ENCODE measurements around the gene TRIOBP.

TRIOBP gene

GRCh38 chr22:37657590-37658132, 39.2 kb upstream of the TRIOBP start:
- TF ChIP-seq, protein P1, sequence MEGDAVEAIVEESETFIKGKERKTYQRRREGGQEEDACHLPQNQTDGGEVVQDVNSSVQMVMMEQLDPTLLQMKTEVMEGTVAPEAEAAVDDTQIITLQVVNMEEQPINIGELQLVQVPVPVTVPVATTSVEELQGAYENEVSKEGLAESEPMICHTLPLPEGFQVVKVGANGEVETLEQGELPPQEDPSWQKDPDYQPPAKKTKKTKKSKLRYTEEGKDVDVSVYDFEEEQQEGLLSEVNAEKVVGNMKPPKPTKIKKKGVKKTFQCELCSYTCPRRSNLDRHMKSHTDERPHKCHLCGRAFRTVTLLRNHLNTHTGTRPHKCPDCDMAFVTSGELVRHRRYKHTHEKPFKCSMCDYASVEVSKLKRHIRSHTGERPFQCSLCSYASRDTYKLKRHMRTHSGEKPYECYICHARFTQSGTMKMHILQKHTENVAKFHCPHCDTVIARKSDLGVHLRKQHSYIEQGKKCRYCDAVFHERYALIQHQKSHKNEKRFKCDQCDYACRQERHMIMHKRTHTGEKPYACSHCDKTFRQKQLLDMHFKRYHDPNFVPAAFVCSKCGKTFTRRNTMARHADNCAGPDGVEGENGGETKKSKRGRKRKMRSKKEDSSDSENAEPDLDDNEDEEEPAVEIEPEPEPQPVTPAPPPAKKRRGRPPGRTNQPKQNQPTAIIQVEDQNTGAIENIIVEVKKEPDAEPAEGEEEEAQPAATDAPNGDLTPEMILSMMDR (IDR thresholded peaks at IDR 0.05), result no peak

DNA sequence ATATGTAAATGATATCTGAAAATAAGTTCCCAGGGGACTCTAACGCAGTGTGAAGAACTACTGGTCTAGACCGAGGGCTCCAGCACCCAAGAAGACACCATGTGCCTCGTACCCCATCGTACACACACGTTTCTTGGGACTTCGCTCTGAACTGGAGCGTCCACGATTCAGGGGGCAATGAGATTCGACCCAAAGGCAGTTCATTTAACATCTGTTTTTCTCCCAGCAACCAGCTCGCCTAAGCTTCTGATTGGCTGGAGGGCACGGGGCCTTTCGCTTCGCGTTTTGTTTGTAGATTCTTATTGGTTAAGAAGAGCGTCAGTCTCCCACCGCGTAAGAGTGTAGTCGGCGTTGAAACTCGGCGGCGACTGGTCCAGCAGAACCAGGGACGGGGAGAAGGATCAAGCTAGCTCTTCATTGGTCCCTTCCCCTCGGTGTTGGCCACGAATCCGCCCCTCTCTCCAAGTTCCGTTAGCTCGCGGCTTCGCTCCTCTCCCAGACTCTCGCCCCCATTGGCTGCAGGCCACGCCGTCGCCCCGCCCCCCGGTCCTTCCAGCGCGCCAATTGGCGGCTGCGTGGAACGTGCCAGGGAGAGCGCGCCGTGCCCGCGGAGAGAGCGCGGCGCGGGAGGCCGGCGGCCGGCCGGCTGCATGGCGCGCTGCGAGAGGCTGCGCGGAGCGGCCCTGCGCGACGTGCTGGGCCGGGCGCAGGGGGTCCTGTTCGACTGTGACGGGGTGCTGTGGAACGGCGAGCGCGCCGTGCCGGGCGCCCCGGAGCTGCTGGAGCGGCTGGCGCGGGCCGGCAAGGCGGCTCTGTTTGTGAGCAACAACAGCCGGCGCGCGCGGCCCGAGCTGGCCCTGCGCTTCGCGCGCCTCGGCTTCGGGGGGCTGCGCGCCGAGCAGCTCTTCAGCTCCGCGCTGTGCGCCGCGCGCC, 38.4 kb upstream of the TRIOBP start, which contains the start of gene PDXP:
Gene PDXP, plus strand, starts transcription at position 591 of the 933 bp plus-strand sequence. Its CDS starts 60 bp downstream, at position 651.
- TF ChIP-seq, protein P1 (IDR thresholded peaks at IDR 0.05), result no peak

GRCh38 chr22:37659066-37659896, 37.6 kb upstream of the TRIOBP start:
- TF ChIP-seq, protein P1 (IDR thresholded peaks at IDR 0.05), result no peak

- TF ChIP-seq, protein P1 (IDR thresholded peaks at IDR 0.05), result no peak
Observed at GRCh38 chr22:37659897-37660708, 36.7 kb upstream of the TRIOBP start.

DNA sequence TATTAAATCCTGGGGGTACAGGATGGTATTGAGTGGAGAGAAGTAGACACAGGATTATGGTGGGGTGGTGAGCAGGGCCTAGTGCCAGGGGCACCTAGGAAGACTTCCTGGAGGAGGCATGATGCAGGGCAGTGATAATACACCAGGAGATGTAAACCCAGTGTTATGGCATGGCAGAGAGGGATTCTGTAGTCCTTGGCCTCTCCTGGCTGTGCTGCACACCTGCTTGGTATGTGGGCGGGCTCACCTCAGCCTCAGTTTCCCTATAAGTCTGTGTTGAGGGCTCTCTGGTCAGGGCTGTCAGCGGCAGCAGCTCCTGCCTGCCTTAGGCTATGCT, 36.2 kb upstream of the TRIOBP start:
- TF ChIP-seq, protein P1 (IDR thresholded peaks at IDR 0.05), result no peak

DNA sequence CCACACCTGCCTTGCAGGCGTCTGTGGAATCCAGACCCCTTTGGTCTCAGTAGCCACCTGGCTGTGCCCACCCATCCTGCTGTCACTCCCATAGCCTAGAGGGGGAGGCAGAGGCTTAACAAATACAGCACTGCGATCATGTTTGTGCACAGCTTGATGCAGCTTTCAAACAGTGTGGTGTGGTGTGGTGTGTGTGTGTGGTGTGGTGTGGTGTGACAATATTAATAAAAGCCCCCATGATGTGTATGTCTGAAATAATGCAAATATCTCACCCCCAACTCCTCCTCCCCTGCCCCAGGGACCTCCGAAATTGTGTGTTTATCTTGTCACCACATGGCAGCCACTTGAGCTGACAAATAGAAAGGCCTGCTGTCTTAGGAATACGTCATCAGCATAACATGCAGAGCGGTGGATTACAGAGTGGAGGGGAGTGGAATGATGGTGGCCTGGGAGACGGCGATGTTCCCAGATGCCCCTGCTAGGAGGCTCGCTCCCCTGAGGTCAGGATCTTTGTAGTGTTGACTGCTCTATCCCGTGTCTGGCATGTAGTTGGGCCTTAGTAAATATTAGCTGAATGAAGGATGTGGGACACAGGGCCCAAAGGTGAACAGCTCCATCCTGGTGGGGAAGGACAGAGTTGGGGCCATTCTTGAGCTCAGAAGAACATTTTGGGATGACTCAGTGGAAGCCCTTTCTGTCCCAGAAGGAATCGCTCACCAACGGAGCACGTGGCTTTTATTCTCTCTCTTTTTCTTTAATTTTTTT, 35.5 kb upstream of the TRIOBP start:
- TF ChIP-seq, protein P1 (IDR thresholded peaks at IDR 0.05), result no peak

Data from LNCAP (cell line).